ENCODE measurements around the gene ESPNL. TPM values are rescaled to one million over a fixed set of nuclear protein-coding genes. Genes with fewer than 3 reads are reported as not detected.

ESPNL gene
- total RNA-seq, 2 experiments from 2014 or later = not detected

- TF ChIP-seq, protein P1, sequence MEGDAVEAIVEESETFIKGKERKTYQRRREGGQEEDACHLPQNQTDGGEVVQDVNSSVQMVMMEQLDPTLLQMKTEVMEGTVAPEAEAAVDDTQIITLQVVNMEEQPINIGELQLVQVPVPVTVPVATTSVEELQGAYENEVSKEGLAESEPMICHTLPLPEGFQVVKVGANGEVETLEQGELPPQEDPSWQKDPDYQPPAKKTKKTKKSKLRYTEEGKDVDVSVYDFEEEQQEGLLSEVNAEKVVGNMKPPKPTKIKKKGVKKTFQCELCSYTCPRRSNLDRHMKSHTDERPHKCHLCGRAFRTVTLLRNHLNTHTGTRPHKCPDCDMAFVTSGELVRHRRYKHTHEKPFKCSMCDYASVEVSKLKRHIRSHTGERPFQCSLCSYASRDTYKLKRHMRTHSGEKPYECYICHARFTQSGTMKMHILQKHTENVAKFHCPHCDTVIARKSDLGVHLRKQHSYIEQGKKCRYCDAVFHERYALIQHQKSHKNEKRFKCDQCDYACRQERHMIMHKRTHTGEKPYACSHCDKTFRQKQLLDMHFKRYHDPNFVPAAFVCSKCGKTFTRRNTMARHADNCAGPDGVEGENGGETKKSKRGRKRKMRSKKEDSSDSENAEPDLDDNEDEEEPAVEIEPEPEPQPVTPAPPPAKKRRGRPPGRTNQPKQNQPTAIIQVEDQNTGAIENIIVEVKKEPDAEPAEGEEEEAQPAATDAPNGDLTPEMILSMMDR (IDR thresholded peaks at IDR 0.05) = no peak
- ATAC-seq (ENCODE audit: poor library complexity) (no peak), DNase-seq (peak in 1 of 14 experiments; percentile 22)
- H3K4me1 Mint-ChIP-seq (ENCODE audit: low read depth) = no peaks in the 10 kb centered on the region
- intact Hi-C loops (cut with DNase I, micrococcal nuclease) = no loop called here
- no peaks in the 10 kb centered on the region for H3K4me1 ChIP-seq (ENCODE audit: insufficient read depth, low read length)
- no peaks in the 10 kb centered on the region for H3K27me3 ChIP-seq (ENCODE audit: control insufficient read depth in 1 of 2, insufficient read depth in 2 of 2, low read length in 2 of 2)
- H3K9me3 Mint-ChIP-seq = no peaks in the 10 kb centered on the region
- ChIA-PET CTCF (no interaction called here), POLR2A (no interaction called here)
- H3K27me3 Mint-ChIP-seq = no peaks in the 10 kb centered on the region
- H3K27ac Mint-ChIP-seq = no peak overlapping the region
- no peaks in the 10 kb centered on the region for H3K36me3 Mint-ChIP-seq (ENCODE audit: low read depth)
- peaks cover 3% of the 10 kb centered on the region for H3K36me3 ChIP-seq (ENCODE audit: insufficient read depth, low read length)
- H3K27ac ChIP-seq (ENCODE audit: low read depth in 1 of 2, low read length in 2 of 2) = no peak overlapping the region
- H3K4me3 Mint-ChIP-seq = no peak overlapping the region
- H3K4me3 ChIP-seq (ENCODE audit: low read length) = no peak overlapping the region
- peaks cover 0 to 4% of the 10 kb centered on the region in 2 experiments for H3K9me3 ChIP-seq (ENCODE audit: control insufficient read depth in 1 of 2, insufficient read depth in 1 of 2, low read length in 2 of 2)
These were observed 459 bp upstream of the ESPNL start for GRCh38 chr2:238099714-238100048.

GRCh38 chr2:238100821-238101771, 956 bp downstream of the ESPNL start:
- Mint-ChIP-seq H3K9me3 (no peaks in the 10 kb centered on the region), H3K27me3 (no peaks in the 10 kb centered on the region), H3K4me1 (ENCODE audit: low read depth) (no peaks in the 10 kb centered on the region), H3K4me3 (no peak overlapping the region), H3K36me3 (ENCODE audit: low read depth) (no peaks in the 10 kb centered on the region), H3K27ac (no peak overlapping the region)
- peak in 1 of 14 experiments; percentile 29 for DNase-seq
- H3K27ac ChIP-seq (ENCODE audit: low read depth in 1 of 2, low read length in 2 of 2) = no peak overlapping the region
- H3K4me1 ChIP-seq (ENCODE audit: insufficient read depth, low read length) = no peaks in the 10 kb centered on the region
- no peak overlapping the region for H3K4me3 ChIP-seq (ENCODE audit: low read length)
- TF ChIP-seq, protein P1 (IDR thresholded peaks at IDR 0.05) = no peak
- POLR2A ChIA-PET = no interaction called here
- no peaks in the 10 kb centered on the region for H3K27me3 ChIP-seq (ENCODE audit: control insufficient read depth in 1 of 2, insufficient read depth in 2 of 2, low read length in 2 of 2)
- peaks cover 0 to 4% of the 10 kb centered on the region in 2 experiments for H3K9me3 ChIP-seq (ENCODE audit: control insufficient read depth in 1 of 2, insufficient read depth in 1 of 2, low read length in 2 of 2)
- H3K36me3 ChIP-seq (ENCODE audit: insufficient read depth, low read length) = peaks cover 2% of the 10 kb centered on the region
- ATAC-seq (ENCODE audit: poor library complexity) = no peak
- intact Hi-C loops (cut with DNase I, micrococcal nuclease) = no loop called here
- CTCF ChIA-PET = no interaction called here

GRCh38 chr2:238101891-238102841, 2.0 kb downstream of the ESPNL start:
- intact Hi-C loops (cut with DNase I, micrococcal nuclease) = no loop called here
- DNase-seq = peak in 1 of 14 experiments; percentile 30
- H3K27ac ChIP-seq (ENCODE audit: low read depth in 1 of 2, low read length in 2 of 2) = no peak overlapping the region
- peaks cover 0 to 4% of the 10 kb centered on the region in 2 experiments for H3K9me3 ChIP-seq (ENCODE audit: control insufficient read depth in 1 of 2, insufficient read depth in 1 of 2, low read length in 2 of 2)
- Mint-ChIP-seq H3K27ac (no peak overlapping the region), H3K4me3 (no peak overlapping the region), H3K9me3 (no peaks in the 10 kb centered on the region), H3K27me3 (no peaks in the 10 kb centered on the region), H3K36me3 (ENCODE audit: low read depth) (no peaks in the 10 kb centered on the region), H3K4me1 (ENCODE audit: low read depth) (no peaks in the 10 kb centered on the region)
- no peak overlapping the region for H3K4me3 ChIP-seq (ENCODE audit: low read length)
- CTCF ChIA-PET = no interaction called here
- H3K4me1 ChIP-seq (ENCODE audit: insufficient read depth, low read length) = no peaks in the 10 kb centered on the region
- no peaks in the 10 kb centered on the region for H3K36me3 ChIP-seq (ENCODE audit: insufficient read depth, low read length)
- H3K27me3 ChIP-seq (ENCODE audit: control insufficient read depth in 1 of 2, insufficient read depth in 2 of 2, low read length in 2 of 2) = no peaks in the 10 kb centered on the region
- TF ChIP-seq, protein P1 (IDR thresholded peaks at IDR 0.05) = no peak
- POLR2A ChIA-PET = no interaction called here
- no peak for ATAC-seq (ENCODE audit: poor library complexity)
